22Rv1 (cell line): ENCODE data around the gene XPNPEP3.

ENCODE experiments used
- H3K27ac ChIP-seq: fragments of 450-650 bp; 2 replicates; pipeline ENCODE4 v1.5.1; 2017
- CTCF ChIP-seq: fragments of 450-650 bp; IDR thresholded peaks from 2 replicates; pipeline ENCODE4 v1.5.1; 2017; ENCODE audit warnings: mild to moderate bottlenecking
- ZFX ChIP-seq: fragments of 450-650 bp; IDR thresholded peaks from 2 replicates; pipeline ENCODE4 v1.6.1; 2017; ENCODE audit warnings: antibody characterized with exemption, borderline replicate concordance

Gene XPNPEP3

GRCh38 chr22:40920526-40920925 is 63.6 kb downstream of the XPNPEP3 start:
- no peak for TF ChIP-seq CTCF
- TF ChIP-seq ZFX: no peak
- H3K27ac ChIP-seq: no peak overlapping the region

DNA sequence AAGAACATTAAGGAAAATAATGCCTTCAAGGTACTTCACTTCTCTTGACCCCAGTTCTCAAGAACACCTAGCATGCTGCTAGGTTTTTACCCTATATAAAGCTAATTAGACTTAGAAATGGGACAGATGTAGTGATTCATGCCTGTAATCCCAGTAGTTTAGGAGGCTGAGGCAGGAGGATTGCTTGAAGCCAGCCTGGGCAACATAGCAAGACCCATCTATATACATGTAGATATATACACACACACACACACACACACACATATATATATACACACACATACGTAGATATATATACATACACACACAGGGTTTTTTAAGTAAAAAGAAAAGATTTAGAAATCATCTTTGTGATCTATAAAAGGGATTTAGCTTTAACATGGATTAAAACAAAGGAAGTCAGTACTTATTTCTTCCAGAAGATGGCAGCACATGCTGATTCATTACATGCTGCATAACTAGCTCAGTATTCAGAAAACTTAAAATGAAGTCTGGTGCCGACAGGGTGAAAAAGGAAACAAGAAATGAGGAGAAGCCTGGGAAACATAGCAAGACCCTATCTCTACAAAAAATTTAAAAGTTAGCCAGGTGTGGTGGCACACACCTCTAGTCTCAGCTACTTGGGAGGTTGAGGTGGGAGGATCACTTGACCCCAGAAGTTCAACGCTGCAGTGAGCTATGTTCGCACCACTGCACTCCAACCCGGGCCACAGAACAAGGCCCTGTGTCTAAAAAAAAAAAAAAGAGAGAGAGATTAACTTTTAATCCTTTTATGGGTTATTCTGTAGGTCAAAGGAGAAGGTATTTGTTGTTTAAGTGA is 65.7 kb downstream of the XPNPEP3 start:
- no peak overlapping the region for H3K27ac ChIP-seq
- TF ChIP-seq ZFX: no peak
- TF ChIP-seq CTCF: peak; percentile 84

DNA sequence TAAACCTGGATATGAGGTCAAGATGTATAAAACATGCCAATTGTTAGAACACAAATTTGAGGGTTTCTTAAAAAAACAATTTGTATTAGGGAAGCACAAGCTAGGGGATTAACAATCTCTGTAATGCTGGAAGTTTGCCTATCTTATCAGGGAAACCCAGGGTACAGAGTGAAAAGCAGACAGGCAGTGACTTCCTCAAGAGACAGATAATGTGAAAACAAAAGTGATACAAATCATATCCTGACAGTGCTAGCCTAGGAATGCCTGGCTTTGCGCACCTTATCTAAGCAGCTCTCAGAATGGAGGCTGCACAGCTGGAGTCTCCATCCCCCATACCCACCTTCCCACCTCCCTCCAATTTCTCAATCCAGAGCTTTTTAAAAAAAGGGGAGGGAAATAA is 71.7 kb downstream of the XPNPEP3 start:
- no peak overlapping the region for H3K27ac ChIP-seq
- TF ChIP-seq ZFX (no peak), CTCF (no peak)

DNA sequence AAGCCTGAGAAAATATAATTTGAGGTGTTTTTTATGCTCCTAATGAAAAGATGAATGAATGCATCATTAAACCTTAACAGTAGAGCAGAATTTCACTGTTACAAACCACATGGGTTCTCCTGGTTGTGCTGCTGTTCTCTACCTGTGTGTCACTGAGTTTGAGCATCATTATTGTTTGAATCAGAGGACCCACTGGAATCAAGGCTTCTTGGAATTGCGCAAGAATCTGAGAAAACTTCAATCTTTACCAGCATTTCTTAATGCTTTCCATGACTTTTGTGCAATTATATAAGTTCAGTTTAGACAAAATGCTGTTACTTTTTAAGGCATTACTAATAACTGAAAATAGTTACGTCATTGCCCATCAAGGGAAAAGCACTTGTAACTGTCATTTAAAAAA is 75.4 kb downstream of the XPNPEP3 start:
- H3K27ac ChIP-seq: no peak overlapping the region
- no peak for TF ChIP-seq CTCF
- no peak for TF ChIP-seq ZFX

DNA sequence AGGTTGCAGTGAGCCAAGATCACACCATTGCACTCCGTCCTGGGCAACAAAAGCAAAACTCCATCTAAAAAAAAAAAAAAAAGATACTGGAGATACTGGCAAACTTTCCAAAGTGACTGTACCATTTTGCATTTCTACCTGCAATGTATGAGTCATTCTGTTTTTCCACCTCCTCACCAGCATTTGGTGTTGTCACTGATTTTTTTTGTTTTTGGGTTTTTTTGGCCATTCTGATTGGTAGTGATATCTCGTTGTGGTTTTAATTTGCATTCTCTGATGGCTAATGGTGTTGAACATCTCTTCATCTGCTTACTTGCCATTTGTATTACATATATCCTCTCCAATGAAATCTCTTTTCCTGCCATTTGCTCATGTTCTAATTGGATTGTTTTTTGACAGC is 82.3 kb downstream of the XPNPEP3 start:
- TF ChIP-seq CTCF (no peak), ZFX (no peak)
- H3K27ac ChIP-seq: no peak overlapping the region

DNA sequence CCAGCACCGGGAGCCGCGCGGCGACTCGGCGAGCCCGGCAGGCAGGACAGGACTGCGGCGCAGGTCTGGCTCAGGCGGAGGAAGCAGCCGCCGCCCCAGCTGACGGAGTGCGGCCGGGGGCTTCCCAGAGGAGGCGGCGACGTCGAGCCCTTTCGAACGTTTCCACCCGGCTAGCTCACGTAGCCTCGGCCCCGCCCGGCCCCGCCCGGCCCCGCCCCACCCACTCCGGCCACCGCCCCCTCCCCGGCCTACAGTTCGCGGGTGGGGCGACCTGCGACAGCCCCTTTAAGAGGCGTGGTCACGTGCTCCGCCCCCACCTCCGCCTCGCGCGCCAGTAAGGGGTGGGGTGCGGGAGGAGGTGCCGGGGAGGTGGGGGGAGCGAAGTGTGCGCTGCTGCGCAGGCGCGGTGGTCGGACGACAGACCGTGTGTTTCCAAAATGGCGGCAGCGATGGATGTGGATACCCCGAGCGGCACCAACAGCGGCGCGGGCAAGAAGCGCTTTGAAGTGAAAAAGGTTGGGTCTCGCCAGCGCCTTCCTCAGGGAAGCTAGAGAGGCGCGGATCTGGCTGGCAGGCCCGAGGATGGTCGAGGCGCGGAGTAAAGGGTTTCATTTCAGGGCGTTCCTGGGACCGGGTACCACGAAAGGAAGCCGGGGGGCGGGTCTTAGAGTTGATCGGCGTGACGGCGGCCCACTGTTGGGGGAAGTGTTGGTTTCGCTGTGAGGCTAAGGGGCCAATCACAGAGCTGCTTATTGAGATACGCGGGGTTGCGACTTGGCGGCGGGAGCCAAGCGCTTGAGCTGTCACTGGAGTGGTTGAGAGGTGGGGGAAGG is 94.2 kb downstream of the XPNPEP3 start, which contains the start of gene RBX1:
Gene RBX1, plus strand, starts transcription at position 417 of the 833 bp plus-strand sequence. Its CDS starts 21 bp downstream, at position 438.
- H3K27ac ChIP-seq: peak within 1 kb of the TSS; percentile 80
- no peak for TF ChIP-seq ZFX
- no peak for TF ChIP-seq CTCF
